Gastrocnemius medialis (tissue), 4 donors: ENCODE data around the gene CHD1L.

ENCODE experiments used
- CTCF ChIP-seq, 5 experiments: fragments of 450-650 bp in 3 of 5; fragments of 200-600 bp in 2 of 5; sonication (generic) in 2 of 5; IDR thresholded peaks in 4 of 5; conservative IDR thresholded peaks in 1 of 5; 1 replicate in 4 of 5; 2 replicates in 1 of 5; pipeline ENCODE4 v1.5.1; 2016 to 2019; ENCODE audit warnings: antibody characterized with exemption in 5 of 5, mild to moderate bottlenecking in 3 of 5, moderate library complexity in 3 of 5
- POLR2A ChIP-seq, 2 donors: fragments of 450-650 bp; IDR thresholded peaks; one replicate each; pipeline ENCODE4 v1.6.1; 2017; ENCODE audit warnings: antibody characterized with exemption in 2 of 2, mild to moderate bottlenecking in 2 of 2, moderate library complexity in 2 of 2

GRCh38 chr1:147242449-147243227 is at the start of gene CHD1L:
- TF ChIP-seq CTCF (IDR thresholded peaks at IDR 0.05 in 4 of 5, conservative IDR thresholded peaks at IDR 0.05 in 1 of 5) (peak; percentile 79 to 90 (median 87)), POLR2A (IDR thresholded peaks at IDR 0.05) (peak; percentile 62 to 76)
